Stimulated activated effector memory CD8-positive, alpha-beta T cell treated with anti-CD3 and anti-CD28 coated beads, Interleukin-12 subunit alpha, Interleukin-12 subunit beta, amount 100 ng/mL, for 72 hours (primary cell): ENCODE data around the gene CA4.
A peak's percentile ranks its signal among the peaks of the same experiment; 100 is the strongest.

Experiments used
- ATAC-seq: fragments of 150-1000 bp; cut with Tn5 transposase; 2 replicates; pipeline ENCODE4 v1.10.0; 2021
- DNase-seq, 2 donors: peaks; one replicate each; pipeline ENCODE4 v3.0.0; 2021 to 2022; ENCODE audit warnings: low spot score in 2 of 2
- H3K27ac Mint-ChIP-seq: one replicate; pipeline ENCODE4 v1.8.0; 2022; ENCODE audit warnings: mild to moderate bottlenecking, mixed read lengths
- H3K36me3 Mint-ChIP-seq: one replicate; pipeline ENCODE4 v1.8.0; 2022; ENCODE audit warnings: mild to moderate bottlenecking, mixed read lengths
- H3K4me1 Mint-ChIP-seq: one replicate; pipeline ENCODE4 v1.8.0; 2022; ENCODE audit warnings: mixed read lengths
- H3K4me3 Mint-ChIP-seq: one replicate; pipeline ENCODE4 v1.8.0; 2022; ENCODE audit warnings: mild to moderate bottlenecking, mixed read lengths
- H3K9me3 Mint-ChIP-seq: one replicate; pipeline ENCODE4 v1.8.0; 2022; ENCODE audit warnings: mixed read lengths

CA4 gene

GRCh38 chr17:60141111-60142018 lies 8.4 kb upstream of the CA4 start:
- Mint-ChIP-seq H3K4me1 (peaks cover 37% of the 10 kb centered on the region), H3K27ac (no peak overlapping the region), H3K9me3 (no peaks in the 10 kb centered on the region), H3K4me3 (no peak overlapping the region), H3K36me3 (no peaks in the 10 kb centered on the region)
- ATAC-seq (no peak), DNase-seq (no peak)

DNA sequence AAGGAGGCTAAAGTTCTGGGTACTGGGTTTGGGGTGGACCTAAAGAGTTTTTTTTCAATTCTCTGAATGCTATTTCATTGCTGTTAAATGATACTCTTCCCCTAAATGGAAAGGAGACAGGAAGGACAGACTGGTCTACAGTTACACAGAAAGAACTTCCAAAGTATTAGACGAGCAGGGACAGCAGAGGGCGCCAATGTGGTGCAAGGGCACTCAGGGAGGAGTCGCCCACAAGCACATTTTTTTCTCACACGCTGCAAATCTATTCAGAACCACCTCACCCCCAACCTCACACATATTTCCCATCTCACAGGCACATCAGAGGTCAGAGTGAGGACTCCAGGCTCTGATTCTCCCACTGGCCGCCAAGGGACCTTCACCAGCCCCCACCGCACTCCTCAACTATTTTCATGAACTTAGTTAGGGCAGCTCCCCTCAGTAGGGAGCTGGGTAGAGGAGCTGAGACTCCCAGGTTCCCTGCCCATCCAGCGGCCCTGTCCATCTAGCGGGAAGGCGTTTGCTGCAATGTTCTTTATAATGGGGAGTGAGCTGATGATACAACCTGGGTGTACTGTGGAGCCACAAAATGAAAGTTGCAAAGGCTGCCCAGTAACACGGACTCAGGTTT lies 6.8 kb upstream of the CA4 start:
- no peaks in the 10 kb centered on the region for H3K36me3 Mint-ChIP-seq
- ATAC-seq (peak; percentile 78), DNase-seq (peak; percentile 65 to 88)
- H3K4me3 Mint-ChIP-seq = no peak overlapping the region
- no peaks in the 10 kb centered on the region for H3K9me3 Mint-ChIP-seq
- H3K27ac Mint-ChIP-seq = no peak overlapping the region
- peaks cover 37% of the 10 kb centered on the region for H3K4me1 Mint-ChIP-seq

- H3K4me1 Mint-ChIP-seq = peaks cover 34% of the 10 kb centered on the region
- no peak overlapping the region for H3K27ac Mint-ChIP-seq
- no peak for ATAC-seq
- no peak overlapping the region for H3K4me3 Mint-ChIP-seq
- DNase-seq = no peak
- no peaks in the 10 kb centered on the region for H3K36me3 Mint-ChIP-seq
- no peaks in the 10 kb centered on the region for H3K9me3 Mint-ChIP-seq
Observed at GRCh38 chr17:60145006-60145935, 4.5 kb upstream of the CA4 start.

DNA sequence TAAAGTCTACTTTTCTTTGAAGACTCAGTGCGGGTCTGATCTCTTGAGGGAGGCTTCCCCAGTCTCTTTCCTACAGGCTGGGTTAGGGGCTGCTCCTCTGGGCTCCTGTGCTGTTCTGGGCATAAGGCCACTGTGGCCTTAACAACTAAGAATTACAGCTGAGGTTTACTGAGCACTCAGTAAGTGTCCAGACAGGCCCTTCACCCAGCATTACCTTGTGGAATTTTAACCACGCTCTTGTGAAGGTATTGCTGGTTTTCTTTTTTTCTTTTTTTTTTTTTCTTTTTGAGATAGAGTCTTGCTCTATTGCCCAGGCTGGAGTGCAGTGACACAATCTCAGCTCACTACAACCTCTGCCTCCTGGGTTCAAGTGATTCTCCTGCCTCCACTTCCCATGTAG lies 3.6 kb upstream of the CA4 start:
- Mint-ChIP-seq H3K36me3 (no peaks in the 10 kb centered on the region), H3K9me3 (no peaks in the 10 kb centered on the region), H3K4me1 (peaks cover 39% of the 10 kb centered on the region), H3K4me3 (no peak overlapping the region), H3K27ac (no peak overlapping the region)
- no peak for DNase-seq
- ATAC-seq = no peak

GRCh38 chr17:60147553-60148223 lies 2.1 kb upstream of the CA4 start:
- Mint-ChIP-seq H3K4me3 (no peak overlapping the region), H3K27ac (no peak overlapping the region), H3K4me1 (peaks cover 36% of the 10 kb centered on the region), H3K36me3 (no peaks in the 10 kb centered on the region), H3K9me3 (no peaks in the 10 kb centered on the region)
- DNase-seq = no peak
- ATAC-seq = no peak

- ATAC-seq = no peak
- DNase-seq = no peak
- Mint-ChIP-seq H3K4me3 (no peak overlapping the region), H3K9me3 (no peaks in the 10 kb centered on the region), H3K27ac (no peak overlapping the region), H3K4me1 (peaks cover 30% of the 10 kb centered on the region), H3K36me3 (no peaks in the 10 kb centered on the region)
Observed at GRCh38 chr17:60148373-60148772, 1.4 kb upstream of the CA4 start.

GRCh38 chr17:60151355-60151754 lies 1.6 kb downstream of the CA4 start:
- Mint-ChIP-seq H3K4me1 (peaks cover 17% of the 10 kb centered on the region), H3K36me3 (no peaks in the 10 kb centered on the region), H3K27ac (no peak overlapping the region), H3K9me3 (no peaks in the 10 kb centered on the region), H3K4me3 (peak overlapping the region; percentile 42)
- ATAC-seq = peak; percentile 80
- DNase-seq = no peak

DNA sequence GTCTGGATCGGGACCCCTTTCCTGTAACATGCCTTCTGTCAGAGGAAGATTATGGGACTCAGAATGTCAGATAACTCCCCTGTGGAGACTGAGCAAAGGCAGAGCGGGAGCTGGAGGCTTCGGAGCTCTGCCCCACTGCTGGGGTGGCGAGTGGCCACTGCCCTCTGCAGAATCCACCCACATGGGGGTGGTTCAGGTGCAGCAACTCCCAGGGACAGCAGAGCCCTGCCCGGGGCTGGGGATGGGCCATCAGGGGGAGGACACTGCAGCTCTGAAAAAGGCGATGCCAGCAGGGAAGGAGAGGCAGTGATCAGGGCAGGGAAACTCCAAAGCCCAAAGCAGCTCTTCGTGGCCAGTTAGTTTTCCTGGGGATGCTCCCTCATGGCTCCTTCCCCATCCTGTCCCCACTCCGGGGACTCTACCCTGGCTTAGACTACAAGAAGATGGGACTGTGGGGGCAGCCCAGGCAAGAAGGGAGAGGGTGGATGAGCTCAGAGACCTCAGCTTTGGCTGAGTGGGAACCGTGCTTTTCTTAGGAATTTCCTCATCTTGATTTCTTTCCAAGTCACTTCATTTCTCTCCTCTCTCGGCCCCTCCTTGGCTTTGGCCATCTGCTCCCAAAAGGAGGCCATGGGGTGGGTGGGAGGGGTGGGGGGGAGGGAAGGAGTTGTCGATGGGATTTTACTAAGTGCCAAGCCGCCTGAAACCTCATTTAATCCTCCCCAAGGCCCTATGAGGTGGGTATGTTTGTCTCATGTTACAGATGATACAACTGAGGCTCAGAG lies 4.0 kb downstream of the CA4 start:
- Mint-ChIP-seq H3K27ac (no peak overlapping the region), H3K4me3 (no peak overlapping the region), H3K9me3 (no peaks in the 10 kb centered on the region), H3K36me3 (no peaks in the 10 kb centered on the region), H3K4me1 (peaks cover 17% of the 10 kb centered on the region)
- ATAC-seq (no peak), DNase-seq (no peak)

DNA sequence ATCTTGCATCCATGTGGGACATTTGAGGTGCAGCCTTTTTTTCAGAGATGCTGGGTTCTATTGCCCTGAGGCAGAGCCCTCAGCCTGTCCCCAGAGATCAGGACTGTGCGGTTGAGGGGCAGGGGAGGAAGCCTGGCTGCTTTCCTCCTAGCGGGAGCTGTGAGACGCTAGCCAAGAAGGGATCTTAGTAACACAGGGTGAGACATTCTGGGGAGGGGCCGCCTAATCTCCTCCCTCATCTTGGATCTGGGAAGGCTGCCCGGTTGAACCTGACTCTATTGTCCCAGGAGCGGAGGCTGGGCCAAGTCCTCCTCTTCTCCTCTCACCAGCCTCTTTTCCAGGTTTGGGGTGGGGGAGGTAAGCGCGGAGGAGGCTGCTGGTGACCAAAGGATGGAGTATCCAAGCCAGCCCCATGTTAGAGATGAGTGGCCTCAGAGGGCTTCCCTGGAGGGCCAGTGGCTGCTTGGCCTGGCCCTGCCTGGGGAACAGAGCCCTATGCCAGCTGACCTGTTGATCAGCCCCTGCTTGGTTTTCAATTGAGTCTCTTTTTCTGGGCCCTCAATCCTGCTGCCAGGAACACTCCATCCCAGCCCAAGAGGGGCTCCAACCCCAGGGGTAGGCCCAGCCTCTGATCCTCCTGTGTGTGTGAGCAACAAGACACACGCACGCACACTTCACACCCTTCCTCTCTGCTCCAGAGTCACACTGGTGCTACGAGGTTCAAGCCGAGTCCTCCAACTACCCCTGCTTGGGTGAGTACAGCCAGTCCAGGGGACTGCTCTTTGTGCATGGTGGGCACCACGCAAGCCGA lies 5.0 kb downstream of the CA4 start:
- no peak overlapping the region for H3K27ac Mint-ChIP-seq
- no peaks in the 10 kb centered on the region for H3K9me3 Mint-ChIP-seq
- ATAC-seq (no peak), DNase-seq (no peak)
- H3K4me3 Mint-ChIP-seq = no peak overlapping the region
- H3K4me1 Mint-ChIP-seq = peaks cover 10% of the 10 kb centered on the region
- H3K36me3 Mint-ChIP-seq = no peaks in the 10 kb centered on the region

- DNase-seq (no peak), ATAC-seq (no peak)
- Mint-ChIP-seq H3K36me3 (no peaks in the 10 kb centered on the region), H3K4me3 (no peak overlapping the region), H3K27ac (no peak overlapping the region), H3K9me3 (no peaks in the 10 kb centered on the region), H3K4me1 (peaks cover 10% of the 10 kb centered on the region)
Observed at GRCh38 chr17:60155427-60155814, 5.6 kb downstream of the CA4 start.

DNA sequence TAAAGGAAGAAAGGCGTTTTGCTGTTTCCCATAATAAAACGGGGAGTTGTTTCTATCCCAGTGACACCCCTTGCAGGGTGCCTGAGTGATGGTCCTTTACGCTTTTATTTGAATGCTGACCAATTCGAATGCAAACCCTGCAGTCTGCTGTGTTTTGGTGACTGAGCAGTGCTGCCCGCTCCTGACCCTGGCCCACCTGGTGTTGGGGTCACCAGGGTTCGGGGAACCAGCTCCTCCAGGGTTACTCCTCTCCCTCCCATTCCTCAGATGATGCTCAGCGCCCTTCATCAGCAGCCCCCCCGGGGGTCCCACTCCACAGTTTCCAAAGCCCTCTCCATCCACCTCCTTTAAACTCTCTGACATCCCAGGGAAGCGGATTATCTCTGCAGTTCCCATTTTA lies 6.0 kb downstream of the CA4 start:
- no peak overlapping the region for H3K27ac Mint-ChIP-seq
- no peaks in the 10 kb centered on the region for H3K9me3 Mint-ChIP-seq
- H3K4me1 Mint-ChIP-seq = peaks cover 11% of the 10 kb centered on the region
- no peak for DNase-seq
- H3K36me3 Mint-ChIP-seq = no peaks in the 10 kb centered on the region
- ATAC-seq = no peak
- no peak overlapping the region for H3K4me3 Mint-ChIP-seq

GRCh38 chr17:60156746-60157145 lies 7.0 kb downstream of the CA4 start:
- no peaks in the 10 kb centered on the region for H3K9me3 Mint-ChIP-seq
- no peaks in the 10 kb centered on the region for H3K36me3 Mint-ChIP-seq
- H3K4me1 Mint-ChIP-seq = peaks cover 6% of the 10 kb centered on the region
- ATAC-seq = no peak
- DNase-seq = no peak
- no peak overlapping the region for H3K27ac Mint-ChIP-seq
- no peak overlapping the region for H3K4me3 Mint-ChIP-seq

GRCh38 chr17:60157487-60158040 lies 7.8 kb downstream of the CA4 start:
- DNase-seq = no peak
- Mint-ChIP-seq H3K27ac (no peak overlapping the region), H3K9me3 (no peaks in the 10 kb centered on the region), H3K4me1 (peaks cover 6% of the 10 kb centered on the region), H3K4me3 (no peak overlapping the region), H3K36me3 (no peaks in the 10 kb centered on the region)
- no peak for ATAC-seq
